Measurements from ENCODE around the gene PPP6R3.

- TF ChIP-seq GATA3 (IDR thresholded peaks at IDR 0.05; ENCODE audit: low read depth, low read length), result no peak
- TF ChIP-seq GATA2 (IDR thresholded peaks at IDR 0.05; ENCODE audit: low read depth, low read length), result no peak
These were observed 20.3 kb upstream of the PPP6R3 start for GRCh38 chr11:68440224-68440623.

Data from SH-SY5Y (cell line).